ACC112 (cell line): Measurements from ENCODE around the gene HTR3C.
"Not testable (repeated sequence)": the region's sequence is repeated elsewhere in the genome, so short reads cannot be mapped to it uniquely, and the experiment has no call there.

Experiments used
- H2AFZ ChIP-seq: fragments of 200-600 bp; sonication (generic); one replicate; pipeline ENCODE4 v1.6.0; 2017; ENCODE audit warnings: antibody characterized with exemption, low read length; ENCODE audit not compliant: unreplicated experiment
- H3K27ac ChIP-seq: fragments of 200-600 bp; sonication (generic); 2 replicates; pipeline ENCODE4 v1.5.1; 2014; ENCODE audit warnings: low read depth, mild to moderate bottlenecking, antibody characterized with exemption, low read length, moderate library complexity
- H3K27me3 ChIP-seq: fragments of 200-600 bp; sonication (generic); 2 replicates; pipeline ENCODE4 v1.6.1; 2014; ENCODE audit warnings: mild to moderate bottlenecking, antibody characterized with exemption, low read length, moderate library complexity, mixed read lengths; ENCODE audit not compliant: insufficient read depth
- H3K36me3 ChIP-seq: fragments of 200-600 bp; sonication (generic); 2 replicates; pipeline ENCODE4 v1.6.1; 2016; ENCODE audit warnings: mild to moderate bottlenecking, antibody characterized with exemption, low read length, moderate library complexity, mixed read lengths; ENCODE audit not compliant: insufficient read depth
- H3K4me1 ChIP-seq: fragments of 200-600 bp; sonication (generic); one replicate; pipeline ENCODE4 v1.6.1; 2016; ENCODE audit warnings: low read length, mixed read lengths; ENCODE audit not compliant: insufficient read depth, unreplicated experiment, control insufficient read depth
- H3K4me3 ChIP-seq: fragments of 200-600 bp; sonication (generic); 2 replicates; pipeline ENCODE4 v1.5.1; 2014; ENCODE audit warnings: mild to moderate bottlenecking, low read depth, low read length
- H3K79me2 ChIP-seq: fragments of 200-600 bp; sonication (generic); one replicate; pipeline ENCODE4 v1.6.0; 2016; ENCODE audit warnings: low read length; ENCODE audit not compliant: control insufficient read depth, unreplicated experiment, insufficient read depth

The HTR3C gene

DNA sequence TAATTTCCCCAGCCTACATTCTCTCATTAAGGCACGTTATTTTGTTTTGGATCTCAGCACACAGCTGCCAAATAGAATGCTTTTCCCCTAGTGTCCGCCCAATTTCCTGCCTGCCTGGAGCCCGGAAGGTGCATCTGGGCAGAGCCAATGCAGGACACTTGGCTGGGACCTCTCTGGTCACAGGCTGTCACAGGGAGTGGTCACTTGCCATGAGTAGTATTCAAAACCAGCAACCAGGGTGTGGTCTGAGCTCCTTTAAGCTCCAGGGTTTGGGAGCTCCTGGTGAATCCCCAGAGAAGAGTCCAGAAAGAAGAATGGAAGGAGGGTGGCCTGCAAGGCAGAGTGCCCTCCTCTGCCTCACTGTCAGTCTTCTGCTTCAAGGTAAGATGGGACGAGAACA is at the start of gene HTR3C:
HTR3C (plus strand) TSS at position 281 of the 400 bp plus-strand sequence; CDS start at position 315, 34 bp downstream.
- peaks cover 28% of the 10 kb centered on the region for H3K27me3 ChIP-seq
- no peak within 1 kb of the TSS for H3K4me3 ChIP-seq
- H3K36me3 ChIP-seq, result no peaks in the 10 kb centered on the region
- H3K79me2 ChIP-seq, result no peaks in the 10 kb centered on the region
- peaks cover 2% of the 10 kb centered on the region for H3K4me1 ChIP-seq
- no peak within 1 kb of the TSS for H2AFZ ChIP-seq
- no peak within 1 kb of the TSS for H3K27ac ChIP-seq

DNA sequence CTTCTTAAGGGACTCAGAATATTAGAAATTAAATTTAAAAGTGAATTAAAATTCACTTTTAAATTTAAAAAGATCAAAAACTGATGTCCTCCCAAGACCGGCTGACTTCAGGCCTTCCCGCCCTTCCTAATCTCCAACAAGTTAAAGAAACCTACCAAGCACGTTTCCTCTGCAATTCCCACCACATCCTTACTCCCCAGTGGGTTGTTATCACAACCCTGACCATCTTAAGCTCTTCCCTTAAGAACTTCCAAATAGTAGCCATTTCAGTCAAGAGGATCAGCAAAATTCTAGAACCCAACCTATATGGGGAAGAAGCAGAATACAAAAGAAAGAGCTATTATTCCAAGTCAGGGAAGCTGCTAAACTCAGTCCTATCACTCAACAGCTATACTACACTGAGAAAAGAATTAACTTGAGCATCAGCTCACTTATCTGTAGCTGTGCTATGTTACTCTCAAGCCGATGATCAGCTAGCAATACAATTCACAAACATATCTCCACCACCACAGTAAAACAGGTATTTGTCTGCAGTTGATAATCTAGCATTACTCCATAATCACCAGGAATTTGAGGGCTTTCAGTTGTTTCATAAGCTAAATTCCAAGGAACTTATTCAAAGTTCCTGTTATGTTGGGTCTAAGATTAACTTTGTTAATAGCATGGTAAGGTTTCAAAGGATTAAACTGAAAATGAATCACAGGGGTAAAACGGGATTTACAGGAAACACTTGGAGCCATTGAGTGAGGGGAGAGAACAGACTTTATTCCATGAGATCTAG is 49.5 kb upstream of the HTR3C start:
- Histone ChIP-seq H3K79me2 (peaks cover 3% of the 10 kb centered on the region), H3K4me1 (peaks cover 25% of the 10 kb centered on the region), H3K27me3 (no peaks in the 10 kb centered on the region), H3K4me3 (no peak overlapping the region), H2AFZ (peak overlapping the region; percentile 21), H3K27ac (peak overlapping the region; percentile 55), H3K36me3 (no peaks in the 10 kb centered on the region)

GRCh38 chr3:184004476-184004875 is 48.4 kb upstream of the HTR3C start:
- Histone ChIP-seq H3K4me3 (no peak overlapping the region), H3K4me1 (peaks cover 25% of the 10 kb centered on the region), H3K79me2 (peaks cover 3% of the 10 kb centered on the region), H3K27ac (no peak overlapping the region), H2AFZ (no peak overlapping the region), H3K36me3 (no peaks in the 10 kb centered on the region), H3K27me3 (no peaks in the 10 kb centered on the region)

GRCh38 chr3:184005941-184006507 is 46.8 kb upstream of the HTR3C start:
- Histone ChIP-seq H3K27ac (no peak overlapping the region), H3K79me2 (peaks cover 3% of the 10 kb centered on the region), H2AFZ (peak overlapping the region; percentile 32)

DNA sequence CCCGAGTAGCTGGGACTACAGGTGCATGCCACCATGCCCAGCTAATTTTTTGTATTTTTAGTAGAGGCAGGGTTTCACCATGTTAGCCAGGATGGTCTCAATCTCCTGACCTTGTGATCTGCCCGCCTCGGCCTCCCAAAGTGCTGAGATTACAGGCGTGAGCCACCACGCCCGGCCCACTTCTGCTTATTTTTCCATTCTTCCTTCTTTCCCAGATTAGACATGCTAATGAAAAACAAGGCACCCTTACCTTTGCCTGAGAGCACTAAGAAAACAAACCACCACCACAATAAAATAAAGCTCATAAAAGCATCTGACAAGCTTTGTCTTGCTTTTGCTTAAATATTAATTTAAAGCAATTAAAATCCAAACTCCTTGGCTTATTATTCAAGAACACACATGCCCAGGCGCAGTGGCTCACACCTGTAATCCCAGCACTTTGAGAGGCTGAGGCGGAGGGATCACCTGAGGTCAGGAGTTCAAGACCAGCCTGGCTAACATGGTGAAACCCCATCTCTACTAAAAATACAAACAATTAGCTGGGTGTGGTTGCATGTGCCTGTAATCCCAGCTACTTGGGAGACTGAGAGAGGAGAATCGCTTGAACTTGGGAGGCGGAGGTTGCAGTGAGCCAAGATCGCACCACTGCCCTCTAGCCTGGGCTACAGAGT is 45.6 kb upstream of the HTR3C start:
- not testable (repeated sequence) for H2AFZ ChIP-seq, H3K79me2 ChIP-seq, H3K27me3 ChIP-seq, H3K27ac ChIP-seq, H3K4me3 ChIP-seq, H3K36me3 ChIP-seq
- H3K4me1 ChIP-seq, result peaks cover 25% of the 10 kb centered on the region

More at GRCh38 chr3:184005941-184006507, 46.8 kb upstream of the HTR3C start:
- H3K4me1 ChIP-seq, result peaks cover 25% of the 10 kb centered on the region
- no peaks in the 10 kb centered on the region for H3K27me3 ChIP-seq
- H3K4me3 ChIP-seq, result no peak overlapping the region
- H3K36me3 ChIP-seq, result no peaks in the 10 kb centered on the region

GRCh38 chr3:184008161-184008560 is 44.7 kb upstream of the HTR3C start:
- H3K27me3 ChIP-seq, result no peaks in the 10 kb centered on the region
- peaks cover 5% of the 10 kb centered on the region for H3K36me3 ChIP-seq
- no peak overlapping the region for H2AFZ ChIP-seq
- H3K4me3 ChIP-seq, result no peak overlapping the region
- no peak overlapping the region for H3K27ac ChIP-seq
- H3K79me2 ChIP-seq, result peaks cover 5% of the 10 kb centered on the region
- H3K4me1 ChIP-seq, result peaks cover 25% of the 10 kb centered on the region

- Histone ChIP-seq H3K27ac (no peak overlapping the region), H3K79me2 (peaks cover 12% of the 10 kb centered on the region), H3K27me3 (no peaks in the 10 kb centered on the region), H3K4me1 (peaks cover 9% of the 10 kb centered on the region), H3K36me3 (peaks cover 5% of the 10 kb centered on the region), H2AFZ (no peak overlapping the region), H3K4me3 (no peak overlapping the region)
Measured at GRCh38 chr3:184011230-184011876, 41.5 kb upstream of the HTR3C start.

DNA sequence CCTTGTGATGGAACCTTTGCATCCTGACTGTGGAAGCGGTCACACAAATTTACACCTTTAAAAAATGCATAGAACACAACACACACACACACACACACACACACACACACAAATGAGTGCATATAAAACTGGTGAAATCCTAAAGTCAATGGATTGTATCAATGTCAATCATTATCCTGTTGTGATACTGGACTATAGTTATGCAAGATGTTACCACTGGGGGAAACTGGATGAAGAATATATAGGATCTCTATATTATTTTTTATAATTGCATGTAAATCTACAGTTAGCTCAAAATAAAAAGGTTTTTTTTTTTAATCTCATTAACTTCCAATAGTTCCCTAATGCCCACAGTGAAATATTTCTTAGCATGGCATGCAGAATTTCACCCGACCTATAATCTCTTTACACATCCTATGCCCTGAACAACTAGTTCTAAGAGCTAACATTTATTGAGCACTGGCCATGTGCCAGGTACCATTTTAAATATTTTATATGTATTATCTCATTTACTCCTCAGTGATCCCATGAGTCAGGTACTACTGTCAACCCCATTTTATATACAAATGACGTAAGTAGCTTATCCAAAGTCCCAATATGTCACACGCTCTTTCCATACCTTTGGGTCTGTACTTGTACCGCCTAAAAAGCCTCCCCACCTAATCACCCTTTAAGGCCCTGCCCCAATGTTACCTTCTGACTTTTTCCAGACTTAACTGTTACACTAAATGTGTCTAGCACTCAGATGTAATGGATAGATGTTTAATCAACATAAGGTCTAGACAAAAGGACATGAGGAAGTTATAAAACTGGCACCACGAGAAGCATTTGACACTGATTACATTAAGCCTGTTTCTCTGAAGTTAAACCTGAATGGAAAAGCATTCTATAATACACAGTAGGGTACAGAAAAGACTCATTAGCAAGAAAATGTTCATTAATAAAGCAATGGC is 40.6 kb upstream of the HTR3C start:
- Histone ChIP-seq H3K4me3 (no peak overlapping the region), H3K36me3 (peaks cover 5% of the 10 kb centered on the region), H3K27ac (no peak overlapping the region), H3K27me3 (no peaks in the 10 kb centered on the region), H2AFZ (no peak overlapping the region), H3K4me1 (peaks cover 10% of the 10 kb centered on the region), H3K79me2 (peaks cover 18% of the 10 kb centered on the region)

DNA sequence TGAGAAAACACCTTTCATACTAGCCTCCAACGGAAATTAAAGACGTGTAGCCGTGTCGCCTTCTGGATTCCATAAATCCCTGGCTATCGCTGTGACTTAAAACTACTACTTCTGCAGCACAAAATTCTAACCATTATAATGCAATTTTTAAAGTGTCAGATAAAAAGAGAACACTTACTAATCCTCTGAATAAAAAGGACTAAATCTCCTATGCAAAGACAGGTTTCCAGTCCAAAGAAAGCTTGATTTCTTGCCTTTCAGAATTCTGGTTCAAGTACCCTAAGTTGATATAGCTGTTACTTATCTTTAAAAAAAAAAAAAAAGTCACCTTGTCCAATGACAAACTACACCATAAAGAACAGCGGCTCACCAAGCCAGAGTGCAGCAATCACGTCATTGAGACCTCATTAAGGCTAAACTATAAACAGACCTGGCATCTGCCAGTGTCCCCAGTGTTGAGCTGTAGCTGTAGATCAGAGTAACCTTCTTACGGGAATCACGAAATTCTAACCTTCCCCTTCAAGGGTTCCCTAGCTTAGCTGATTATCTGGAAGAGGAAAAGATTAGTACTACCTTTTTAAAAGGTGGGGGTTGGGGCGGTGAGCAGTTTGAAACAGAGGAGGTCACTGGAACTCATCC is 37.3 kb upstream of the HTR3C start:
- no peak overlapping the region for H3K27ac ChIP-seq
- no peaks in the 10 kb centered on the region for H3K27me3 ChIP-seq
- H3K4me3 ChIP-seq, result no peak overlapping the region
- no peak overlapping the region for H2AFZ ChIP-seq
- H3K4me1 ChIP-seq, result peaks cover 10% of the 10 kb centered on the region
- peaks cover 5% of the 10 kb centered on the region for H3K36me3 ChIP-seq
- peaks cover 19% of the 10 kb centered on the region for H3K79me2 ChIP-seq
